GM21447 (cell line): Measurements from ENCODE around the gene ATRIP.
"Not testable (repeated sequence)": the region's sequence is repeated elsewhere in the genome, so short reads cannot be mapped to it uniquely, and the experiment has no call there.

ENCODE experiments used
- ATAC-seq: cut with Tn5 transposase; IDR thresholded peaks from one replicate; pipeline ENCODE4 v1.9.1; 2021; ENCODE audit not compliant: unreplicated experiment

ATRIP gene

GRCh38 chr3:48435774-48436476 is 10.6 kb upstream of the ATRIP start:
- no peak for ATAC-seq

- no peak for ATAC-seq
These were observed 10.1 kb upstream of the ATRIP start for GRCh38 chr3:48436477-48436787.

- ATAC-seq = no peak
These were observed 9.7 kb upstream of the ATRIP start for GRCh38 chr3:48436855-48437254.

GRCh38 chr3:48437812-48438211 is 8.7 kb upstream of the ATRIP start:
- ATAC-seq = no peak

GRCh38 chr3:48439820-48440589 is 6.5 kb upstream of the ATRIP start, which contains the start of the genes CCDC51 and TMA7:
CCDC51 (minus strand) TSS chr3:48440119; CDS start chr3:48435128, 4,991 bp downstream.
TMA7 (plus strand) TSS chr3:48440257; CDS start chr3:48440297, 40 bp downstream.
- peak; percentile 87 for ATAC-seq

- peak; percentile 8 for ATAC-seq
These were observed 6.0 kb upstream of the ATRIP start for GRCh38 chr3:48440590-48440958.

- ATAC-seq = no peak
These were observed 4.6 kb upstream of the ATRIP start for GRCh38 chr3:48441940-48442339.

- ATAC-seq = no peak
These were observed 1.2 kb upstream of the ATRIP start for GRCh38 chr3:48445277-48445882.

- ATAC-seq = peak; percentile 4
These were observed 503 bp upstream of the ATRIP start for GRCh38 chr3:48446043-48446424.

GRCh38 chr3:48451270-48451669 is 4.7 kb downstream of the ATRIP start:
- ATAC-seq = no peak

- no peak for ATAC-seq
These were observed 9.9 kb downstream of the ATRIP start for GRCh38 chr3:48456456-48456855.

GRCh38 chr3:48459331-48459730 is 12.8 kb downstream of the ATRIP start:
- ATAC-seq = no peak

GRCh38 chr3:48459773-48460516 is 13.4 kb downstream of the ATRIP start:
- no peak for ATAC-seq

- no peak for ATAC-seq
These were observed 14.0 kb downstream of the ATRIP start for GRCh38 chr3:48460517-48460902.

- not testable (repeated sequence) for ATAC-seq
These were observed 15.2 kb downstream of the ATRIP start for GRCh38 chr3:48461767-48462166.

GRCh38 chr3:48463703-48464102 is 17.2 kb downstream of the ATRIP start:
- ATAC-seq = no peak

- ATAC-seq = no peak
These were observed 18.2 kb downstream of the ATRIP start for GRCh38 chr3:48464713-48465221.

- ATAC-seq = no peak
These were observed 18.6 kb downstream of the ATRIP start for GRCh38 chr3:48465237-48465530.

GRCh38 chr3:48465531-48466378 is 19.2 kb downstream of the ATRIP start:
- peak; percentile 77 for ATAC-seq

GRCh38 chr3:48466386-48467109 is 20.0 kb downstream of the ATRIP start:
- ATAC-seq = peak; percentile 34
